Head of caudate nucleus (tissue), 42 donors: ENCODE data around the gene CDH4.

Experiments used
- DNase-seq, 42 donors: peaks; one replicate each; pipeline versions ENCODE4 v3.0.0 to v3.0.0-alpha.2; 2020 to 2021; ENCODE audit warnings: mixed read lengths in 7 of 42
- intact Hi-C: fragments of 100-400 bp; cut with DNase I; formaldehyde crosslinking; loops from one replicate; pipeline ENCODE4 v1.15.0; 2022

Gene CDH4

DNA sequence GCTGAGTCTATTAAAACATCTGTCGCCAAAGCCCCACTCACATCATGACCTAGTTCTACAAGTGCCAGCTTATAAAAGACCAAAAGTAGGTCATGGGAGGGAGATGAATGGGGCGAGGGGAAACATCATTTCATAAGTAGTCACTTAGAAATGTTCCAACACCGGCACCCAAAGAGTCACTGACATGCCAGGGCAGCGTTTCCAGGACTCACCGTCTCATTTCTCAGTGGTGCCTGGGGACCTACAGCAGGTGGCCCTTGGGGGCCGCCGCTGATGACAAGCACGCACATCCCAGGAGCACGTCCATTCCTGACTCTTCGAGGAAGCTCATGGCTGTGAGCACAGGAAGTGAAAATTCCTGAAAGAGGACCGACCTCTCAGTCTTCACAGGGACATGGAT lies 260.4 kb downstream of the CDH4 start:
- peak in 1 of 42 donors; percentile 10 for DNase-seq
- intact Hi-C loops, result no loop called here

DNA sequence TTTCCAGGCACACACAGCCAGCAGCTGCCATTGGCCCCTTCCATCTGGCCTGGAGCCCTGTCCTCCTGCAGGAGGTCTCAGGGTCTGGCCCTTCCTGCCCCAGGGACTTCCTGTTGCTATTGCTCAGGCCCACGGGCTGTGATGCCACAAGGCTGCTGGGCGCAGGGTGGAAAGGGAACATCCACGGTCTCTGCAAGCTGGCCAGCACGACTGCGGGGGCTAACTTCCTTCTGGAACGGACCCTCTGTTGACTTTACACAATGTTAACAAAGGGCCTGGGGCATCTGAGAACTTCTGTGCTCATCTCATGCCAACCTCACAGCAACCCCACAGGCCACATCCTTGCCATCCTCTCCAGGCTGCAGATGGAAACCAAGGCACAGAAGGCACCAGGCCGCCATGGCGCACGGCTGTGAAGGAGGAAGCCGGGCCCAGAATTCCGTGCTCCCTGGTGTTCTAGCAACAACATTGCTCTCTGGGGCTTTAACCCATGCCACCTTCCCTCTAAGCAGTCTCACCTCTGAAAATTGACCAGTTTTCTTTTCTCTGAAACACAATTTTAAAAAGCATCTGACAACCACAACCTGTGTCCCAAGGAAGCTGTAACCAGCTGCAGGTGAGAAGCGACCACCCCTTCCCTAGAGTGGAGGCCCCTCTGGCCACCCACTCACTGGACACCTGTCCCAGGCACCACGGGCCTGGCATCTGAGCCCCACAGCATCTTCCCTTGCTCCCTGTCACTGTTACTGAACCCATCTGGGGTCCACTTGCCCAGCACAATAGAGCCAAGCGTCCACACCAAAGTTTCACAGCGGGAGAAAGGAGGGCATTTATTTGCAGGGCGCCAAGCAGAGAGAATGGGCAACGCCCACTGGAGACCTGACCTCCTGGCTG lies 261.3 kb downstream of the CDH4 start:
- peak in 1 of 42 donors; percentile 20 for DNase-seq
- intact Hi-C loops, result no loop called here

DNA sequence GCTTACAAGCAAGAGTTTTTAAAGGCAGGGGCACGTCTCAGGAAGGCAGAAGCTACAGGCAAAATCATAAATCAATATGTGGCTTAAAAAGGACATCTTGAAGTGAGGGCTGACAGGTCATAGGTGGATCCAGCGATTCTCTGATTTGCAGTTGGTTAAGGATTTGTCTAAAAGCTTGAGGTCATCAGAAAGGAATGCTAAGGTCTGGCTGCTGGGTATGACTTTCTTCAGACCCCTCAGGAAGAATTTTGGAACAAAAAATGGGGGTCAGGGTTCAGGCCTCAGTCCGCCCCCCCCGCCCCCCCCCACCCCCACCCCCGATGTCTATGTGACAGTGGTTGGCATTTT lies 261.9 kb downstream of the CDH4 start:
- intact Hi-C loops, result no loop called here
- DNase-seq, result no peak

DNA sequence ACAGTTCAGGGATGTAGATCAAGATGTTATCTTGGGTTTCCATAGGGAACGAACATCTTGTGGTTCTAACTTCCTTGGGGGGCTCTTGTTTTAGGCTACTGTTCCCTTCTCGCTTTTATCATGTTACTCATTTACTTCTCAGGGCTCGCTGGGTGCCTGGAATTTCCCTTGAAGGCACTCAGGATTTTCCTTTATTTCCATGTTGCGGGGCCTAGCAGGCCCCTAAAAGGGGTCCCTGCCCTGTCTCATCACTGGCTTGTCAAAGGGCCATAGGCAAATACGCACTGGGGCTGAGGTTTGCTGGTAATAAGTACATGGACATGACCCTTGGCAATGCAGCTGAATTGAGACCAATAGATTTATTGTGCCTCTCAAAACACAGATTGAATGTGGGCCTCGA lies 262.3 kb downstream of the CDH4 start:
- DNase-seq, result no peak
- intact Hi-C loops, result no loop called here

DNA sequence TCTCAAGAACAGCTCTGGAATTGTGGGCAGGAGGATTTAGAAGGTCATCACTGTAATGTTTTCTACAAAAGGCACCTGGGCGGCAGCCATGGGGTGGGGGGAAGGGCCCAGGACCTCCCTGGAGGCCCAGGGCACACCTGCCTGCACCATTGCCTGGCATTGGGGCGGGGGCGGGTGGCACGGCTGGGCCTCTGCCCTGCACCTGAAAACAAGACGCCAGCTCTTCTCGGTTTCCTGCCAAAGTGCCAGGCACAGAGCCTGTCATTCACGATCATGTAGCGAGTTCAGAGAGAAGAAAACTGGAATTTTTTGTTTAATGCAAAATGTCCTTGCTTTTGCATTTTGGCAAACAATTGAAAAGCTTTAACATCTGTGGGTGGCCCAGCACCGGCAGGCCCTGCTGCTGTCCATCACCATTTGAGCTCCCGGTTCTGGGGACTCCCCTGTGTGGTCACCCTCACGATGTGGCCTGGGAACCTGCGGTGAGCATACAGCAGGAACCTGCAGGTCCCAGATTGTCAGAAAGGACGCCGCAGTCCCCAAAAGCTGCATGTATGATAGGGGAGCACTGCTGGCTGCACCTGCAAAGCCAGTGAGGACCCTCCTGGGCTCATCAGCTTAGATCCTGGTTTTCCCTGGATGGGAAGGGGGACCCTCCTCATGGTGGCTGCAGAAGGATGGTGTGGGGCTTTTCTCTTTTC lies 262.9 kb downstream of the CDH4 start:
- DNase-seq, result peak in 1 of 42 donors; percentile 24
- intact Hi-C loops, result no loop called here

DNA sequence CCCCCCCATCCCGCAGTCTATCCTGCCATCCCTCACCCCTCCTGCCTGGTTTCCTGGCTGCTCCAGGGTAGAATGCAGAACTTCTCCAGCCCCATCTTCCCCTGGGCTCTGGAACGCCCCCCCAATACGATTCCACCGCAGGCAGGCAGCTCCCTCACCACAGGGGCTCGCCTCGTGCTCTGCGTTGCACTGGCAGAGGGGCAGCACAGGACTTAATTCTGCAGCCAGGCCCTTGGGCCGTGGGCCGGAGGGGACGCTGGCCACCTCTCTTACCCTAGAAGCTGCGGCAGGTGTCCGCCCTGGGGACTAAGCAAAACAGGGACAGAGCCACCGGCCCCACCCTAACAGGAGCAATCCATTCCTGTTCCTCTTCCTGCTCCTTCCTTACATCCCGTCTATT lies 263.9 kb downstream of the CDH4 start:
- no peak for DNase-seq
- intact Hi-C loops, result no loop called here

DNA sequence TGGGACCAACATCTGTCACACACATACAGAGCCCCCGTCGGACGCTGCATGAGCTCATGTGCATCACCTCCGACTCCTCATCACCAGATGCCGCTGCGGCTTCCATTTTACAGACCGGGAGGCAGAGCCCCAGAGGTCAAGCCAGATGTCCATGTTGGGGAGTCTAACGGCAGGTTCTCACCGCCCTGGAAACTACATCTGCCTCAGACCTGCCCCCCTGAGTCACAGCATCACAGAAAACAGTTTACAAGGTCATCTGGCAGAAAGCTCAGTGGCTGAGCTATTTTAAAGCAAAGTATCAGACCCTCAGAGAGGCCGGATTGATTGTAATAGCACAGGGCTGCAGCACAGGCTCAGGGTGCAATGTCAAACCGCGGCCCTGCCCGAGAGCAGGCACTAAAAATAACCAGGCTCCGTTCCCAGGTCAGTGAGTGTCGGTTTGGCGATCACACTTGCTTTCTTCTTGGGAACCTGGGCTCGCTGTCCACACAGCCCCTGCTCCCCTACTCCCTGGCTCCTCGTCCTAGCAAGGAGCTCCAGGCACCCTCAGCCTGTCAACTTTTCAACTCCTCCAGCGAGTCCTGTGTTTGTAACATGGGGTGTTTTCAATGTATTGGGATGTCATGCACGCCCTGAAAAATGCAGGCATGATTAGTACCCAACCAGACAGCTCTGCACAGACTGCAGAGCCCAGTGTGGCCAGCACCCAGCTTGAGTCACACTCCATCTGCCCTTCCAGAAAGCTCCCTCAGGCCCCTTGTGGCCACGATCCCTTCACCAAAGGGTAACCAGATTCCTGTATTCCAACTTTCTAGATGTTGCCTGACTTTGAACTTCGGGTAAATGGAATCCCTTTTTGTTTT lies 264.5 kb downstream of the CDH4 start:
- peak in 2 of 42 donors; percentile 14 to 38 for DNase-seq

DNA sequence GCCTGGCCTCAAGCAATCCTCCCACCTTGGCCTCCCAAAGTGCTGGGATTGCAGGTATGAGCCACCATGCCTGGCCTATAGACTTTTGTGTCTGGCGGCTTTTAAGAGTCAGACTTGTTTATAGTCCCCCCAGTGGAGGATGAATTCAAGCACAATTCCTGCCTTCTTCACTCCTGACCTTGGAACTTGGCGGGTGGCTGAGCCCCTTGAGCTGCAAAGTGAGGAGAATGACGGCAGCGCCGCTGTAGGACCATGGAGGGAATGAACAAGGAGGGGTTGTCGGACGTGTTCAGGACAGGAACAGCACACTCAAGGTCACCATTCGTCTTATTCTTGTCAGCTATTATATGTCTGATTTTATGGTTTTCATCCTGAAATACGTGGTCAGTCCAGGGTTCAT lies 265.4 kb downstream of the CDH4 start:
- intact Hi-C loops, result no loop called here
- peak in 1 of 42 donors; percentile 10 for DNase-seq

More for the DNA sequence above, 264.5 kb downstream of the CDH4 start:
- intact Hi-C loops, result no loop called here

DNA sequence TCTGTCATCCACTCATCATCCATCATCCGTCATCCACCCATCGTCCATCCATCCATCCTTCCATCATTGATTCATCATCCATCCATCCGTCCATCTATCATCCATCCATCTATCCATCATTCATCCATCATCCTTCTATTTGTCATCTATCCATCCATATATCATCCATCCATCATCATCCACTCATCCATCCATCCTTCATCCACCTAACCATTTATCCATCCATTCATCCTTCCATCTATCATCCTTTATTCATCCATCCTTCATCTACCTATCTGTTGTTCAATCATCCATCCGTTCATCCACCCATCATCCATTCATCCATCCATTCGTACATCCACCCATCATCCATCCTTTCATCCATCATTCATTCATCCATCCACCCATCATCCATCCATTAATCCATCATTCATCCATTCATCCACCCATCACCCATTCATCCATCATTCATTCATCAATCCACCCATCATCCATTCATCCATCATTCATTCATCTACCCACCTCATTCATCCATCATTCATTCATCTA lies 266.4 kb downstream of the CDH4 start:
- intact Hi-C loops, result no loop called here
- DNase-seq, result no peak

DNA sequence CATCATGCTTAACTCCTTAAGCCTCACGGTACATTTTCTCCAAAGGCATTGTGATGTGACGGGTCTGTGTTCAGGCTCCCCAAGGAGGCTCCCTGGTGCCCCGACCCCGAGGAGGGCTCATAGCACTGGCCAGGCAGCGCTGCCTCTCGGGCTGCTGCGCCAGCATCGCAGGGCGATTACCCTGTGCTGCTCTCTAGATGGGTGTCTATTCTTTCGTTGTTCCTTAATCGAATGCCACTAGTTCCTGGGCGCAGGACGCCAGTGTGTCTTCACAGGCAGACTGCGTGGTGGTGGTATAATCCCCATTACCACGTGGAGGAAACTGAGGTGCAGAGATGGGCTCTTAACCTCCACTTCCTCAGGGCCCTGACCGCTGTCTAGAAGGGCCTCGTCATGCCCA lies 267.4 kb downstream of the CDH4 start:
- no peak for DNase-seq
- intact Hi-C loops, result no loop called here

DNA sequence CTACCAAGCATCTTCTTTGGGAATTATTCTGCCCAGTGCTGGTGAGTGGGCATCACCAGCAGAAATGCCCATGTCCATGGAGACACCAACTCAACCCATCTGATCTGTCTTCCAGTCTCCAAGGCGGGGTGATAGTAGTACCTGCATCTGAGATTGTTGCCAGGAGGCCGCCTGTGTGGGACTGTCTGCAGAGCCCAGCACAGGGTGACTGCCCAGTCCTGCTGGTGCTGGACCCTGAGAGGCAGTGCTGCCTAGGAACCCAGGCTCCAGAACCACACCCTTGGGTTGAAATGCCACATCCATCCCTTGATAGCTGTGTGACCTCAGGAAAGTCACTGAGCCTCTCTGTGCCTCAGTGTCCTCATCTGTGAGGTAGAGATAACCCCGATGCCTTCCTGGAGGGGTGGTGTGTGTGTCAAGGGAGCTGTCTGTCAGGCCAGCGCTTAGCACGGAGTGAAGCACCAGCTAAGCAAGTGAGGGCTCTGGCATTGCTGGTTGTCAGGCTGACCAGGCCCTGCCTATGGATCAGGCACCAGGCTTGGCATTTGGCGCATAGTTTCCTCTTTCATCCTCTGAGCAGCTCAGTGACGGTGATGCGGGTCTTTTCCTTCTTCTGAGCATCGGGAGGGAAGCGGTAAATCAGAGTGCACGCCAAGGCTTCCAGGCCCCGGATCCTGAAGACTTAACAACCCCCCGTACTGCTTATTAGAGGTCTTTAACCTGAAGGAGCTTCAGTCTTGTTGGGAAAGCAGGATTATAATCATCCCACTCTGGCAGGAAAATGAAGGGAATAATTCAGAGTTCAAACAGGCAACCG lies 268.2 kb downstream of the CDH4 start:
- intact Hi-C loops, result no loop called here
- DNase-seq, result peak in 1 of 42 donors; percentile 7

DNA sequence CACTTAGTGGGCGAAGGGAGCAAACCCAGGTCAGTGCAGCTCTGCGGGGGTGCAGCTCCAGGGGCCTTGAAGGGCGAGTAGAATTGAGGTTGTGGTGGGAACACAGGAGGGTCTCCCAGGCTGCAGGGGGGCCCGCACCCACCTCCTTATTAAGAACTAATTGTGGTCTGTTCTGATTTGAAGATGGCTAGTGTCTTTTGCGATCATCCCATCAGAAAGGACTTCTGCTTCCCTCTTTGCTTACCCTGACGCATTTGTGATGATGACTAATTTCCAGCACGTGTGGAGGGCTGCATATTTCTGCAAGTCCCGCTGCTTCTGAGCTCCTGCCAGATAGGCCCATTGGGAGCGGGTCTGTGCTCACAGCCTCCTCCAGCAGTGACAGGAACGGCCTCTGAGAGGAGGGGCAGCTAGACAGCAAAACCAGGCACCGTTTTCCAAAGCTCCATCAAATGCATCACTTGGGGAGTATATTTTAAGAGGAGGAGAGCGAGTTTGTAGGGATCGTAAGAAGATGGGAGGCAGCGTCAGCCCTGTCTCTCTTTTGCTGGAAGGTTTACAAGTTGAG lies 268.9 kb downstream of the CDH4 start:
- intact Hi-C loops, result no loop called here
- DNase-seq, result peak in 1 of 42 donors; percentile 5

DNA sequence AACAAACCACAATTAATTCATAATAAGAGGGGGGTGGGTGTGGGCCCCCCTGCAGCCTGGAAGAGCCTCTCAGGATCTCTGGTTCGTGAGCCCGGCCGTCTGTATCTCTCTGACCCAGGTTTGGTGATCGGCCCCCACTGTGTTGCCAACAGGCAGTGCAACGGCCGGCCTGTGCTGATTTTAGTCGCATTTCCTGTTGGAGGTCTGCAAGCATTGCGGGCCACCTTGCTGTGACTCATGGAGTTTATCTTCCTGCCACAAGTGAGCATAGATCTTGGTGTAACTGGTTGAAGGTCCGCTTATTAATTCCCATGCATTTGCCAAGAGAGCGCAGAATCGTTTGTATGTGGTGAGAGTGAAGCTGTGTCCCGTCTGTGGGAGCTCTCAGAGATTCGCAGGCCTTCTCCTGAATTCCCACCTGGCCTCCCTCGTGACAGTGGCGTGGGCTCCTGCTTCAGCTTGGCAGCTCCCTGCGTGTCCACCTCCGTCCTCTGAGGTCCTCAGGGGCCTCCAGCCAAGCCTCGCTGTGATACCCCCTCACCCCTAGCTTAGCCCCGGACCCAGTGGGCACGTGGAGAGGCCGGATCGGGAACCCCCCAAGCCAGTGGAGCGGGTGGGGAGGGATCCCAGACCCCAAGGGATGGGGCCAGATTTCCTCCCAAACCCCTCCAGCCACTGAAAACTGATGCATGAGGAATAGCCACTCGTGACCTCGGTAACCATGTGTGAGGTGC lies 269.8 kb downstream of the CDH4 start:
- no peak for DNase-seq
- intact Hi-C loops, result no loop called here

DNA sequence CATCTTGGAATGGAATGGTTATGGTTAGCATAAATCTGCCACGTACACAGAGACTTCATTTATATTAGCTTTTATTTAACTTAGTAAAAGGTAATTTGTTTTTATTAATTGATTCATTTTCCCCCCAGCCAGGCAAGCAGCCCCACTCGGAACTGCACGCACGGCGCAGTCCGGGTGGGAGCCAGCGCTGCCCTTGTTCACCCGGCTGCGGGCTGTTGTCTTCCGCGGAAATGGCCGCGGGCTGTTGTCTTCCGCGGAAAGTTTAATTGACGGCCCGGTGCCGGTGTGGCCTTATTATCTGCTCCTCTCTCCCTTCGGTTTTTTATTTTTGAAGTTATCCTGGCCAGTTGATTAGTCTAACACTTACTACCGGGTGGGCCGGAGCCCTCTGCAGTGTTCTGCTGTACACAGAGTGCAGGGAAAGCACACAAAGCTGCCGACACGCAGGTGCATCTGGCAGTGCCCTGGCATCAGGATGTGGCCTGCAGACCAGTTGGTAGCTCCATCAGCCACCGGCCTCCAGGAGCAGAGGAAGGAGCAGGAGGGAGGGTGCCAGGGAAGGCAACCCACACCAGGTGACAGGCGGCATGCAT lies 270.5 kb downstream of the CDH4 start:
- intact Hi-C loops, result no loop called here
- no peak for DNase-seq

DNA sequence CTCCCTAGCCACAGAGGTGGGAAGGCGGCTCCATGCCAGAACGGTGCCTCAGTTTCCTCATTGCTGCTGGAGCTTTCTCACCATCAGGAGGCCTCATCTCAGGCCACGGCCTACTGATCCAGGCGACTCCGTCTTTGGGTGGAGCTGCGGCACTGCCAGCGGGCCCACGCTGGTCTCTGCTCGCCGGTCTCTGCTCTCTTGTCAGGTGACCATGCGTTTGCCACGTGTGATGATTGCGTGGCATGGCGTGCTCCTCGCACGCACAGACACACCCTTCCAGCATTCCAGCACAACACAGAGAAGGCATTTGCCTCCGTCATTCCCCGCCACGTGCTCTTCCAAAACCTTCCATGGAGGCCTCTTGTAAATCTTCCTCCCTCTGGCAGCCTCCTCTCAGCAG lies 271.1 kb downstream of the CDH4 start:
- no peak for DNase-seq
- intact Hi-C loops, result no loop called here

DNA sequence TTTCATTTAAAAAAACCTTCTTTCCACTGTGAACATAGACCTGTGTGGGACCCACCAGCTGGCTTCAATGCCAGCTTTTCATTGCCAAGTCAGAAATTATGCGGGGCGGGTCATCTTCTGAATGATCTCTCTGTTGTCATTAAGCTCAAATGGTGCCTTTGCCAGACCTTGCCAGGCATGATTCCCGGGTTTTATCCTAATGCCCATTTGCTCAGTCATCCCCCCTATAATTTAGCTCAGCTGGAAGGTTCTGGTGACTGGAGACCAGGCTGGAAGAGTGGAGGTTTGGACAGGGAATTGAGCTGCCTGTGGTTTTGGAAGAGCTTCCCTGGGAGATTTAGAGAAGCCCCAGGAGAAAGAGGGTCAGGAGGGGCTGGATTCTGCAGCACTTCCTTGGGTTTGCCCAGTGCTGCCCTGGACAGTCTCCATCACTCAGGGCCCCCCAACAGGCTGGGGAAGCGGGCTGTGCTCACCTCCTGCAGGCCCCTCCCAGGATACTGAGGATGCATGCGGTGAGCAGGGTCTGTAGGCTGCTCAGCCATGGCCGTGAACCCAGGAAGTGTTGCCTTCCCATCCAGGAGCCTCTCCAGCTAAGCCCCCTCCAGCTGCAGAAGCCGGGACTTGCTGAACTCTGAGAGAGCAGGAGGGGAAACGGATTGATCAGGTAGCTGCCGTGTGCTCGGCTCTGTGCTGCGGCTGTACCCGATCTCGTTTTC lies 273.0 kb downstream of the CDH4 start:
- peak in 3 of 42 donors; percentile 29 to 48 (median 36) for DNase-seq
- intact Hi-C loops, result no loop called here
